IMR-90 (cell line): Measurements from ENCODE around the gene SLC52A3. TPM values are rescaled to one million over a fixed set of nuclear protein-coding genes. Genes with fewer than 3 reads are reported as not detected.

Source experiments
- ATAC-seq: fragments of 200-7000 bp; cut with Tn5 transposase; 2 replicates; pipeline ENCODE4 v1.9.1; 2020; ENCODE audit warnings: low read depth, mild to moderate bottlenecking, moderate library complexity
- BruUV-seq: library from RNA; stranded (reverse); fragments of 400-500 nt; replicated peaks from 2 replicates; lab custom pipeline; 2021; lab: Mats Ljungman, UMichigan
- CTCF ChIA-PET: fragments of 300-600 bp; formaldehyde crosslinking; extraction: SDS; loops from one replicate; lab custom pipeline; 2021; ENCODE audit warnings: antibody characterized with exemption; lab: Yijun Ruan, JAX
- POLR2A ChIA-PET: fragments of 300-600 bp; sonication (Branson Sonifier 250); formaldehyde crosslinking; loops from one replicate; lab custom pipeline; 2022; ENCODE audit warnings: antibody characterized with exemption; ENCODE audit not compliant: unreplicated experiment; lab: Charles Lee
- DNase-seq: peaks from one replicate; pipeline ENCODE4 v3.0.0; 2013
- H2AFZ ChIP-seq: replicated peaks from 2 replicates; pipeline ENCODE3; 2013; ENCODE audit warnings: low read length, mild to moderate bottlenecking; ENCODE audit not compliant: poor library complexity
- H2AK5ac ChIP-seq: 2 replicates; pipeline ENCODE4 v1.6.1; 2013; ENCODE audit warnings: low read depth, low read length, inconsistent platforms
- H2AK9ac ChIP-seq: replicated peaks from 2 replicates; pipeline ENCODE3; 2013; ENCODE audit warnings: mild to moderate bottlenecking, low read depth, low read length, moderate library complexity; ENCODE audit not compliant: poor library complexity
- H2BK120ac ChIP-seq: 2 replicates; pipeline ENCODE4 v1.6.1; 2013; ENCODE audit warnings: low read depth, low read length, inconsistent platforms
- H2BK15ac ChIP-seq: 3 replicates; pipeline ENCODE4 v1.6.1; 2013; ENCODE audit warnings: low read depth, low read length, inconsistent platforms
- H2BK20ac ChIP-seq: 2 replicates; pipeline ENCODE4 v1.6.1; 2013; ENCODE audit warnings: low read depth, mild to moderate bottlenecking, inconsistent platforms, low read length, moderate library complexity
- H2BK5ac ChIP-seq: 2 replicates; pipeline ENCODE4 v1.6.1; 2013; ENCODE audit warnings: mild to moderate bottlenecking, low read depth, low read length, inconsistent platforms; ENCODE audit not compliant: poor library complexity, severe bottlenecking
- H3K14ac ChIP-seq: replicated peaks from 2 replicates; pipeline ENCODE4 v1.6.1; 2013; ENCODE audit warnings: low read depth, low read length, inconsistent platforms
- H3K18ac ChIP-seq: 2 replicates; pipeline ENCODE4 v1.6.1; 2013; ENCODE audit warnings: low read depth, low read length, control low read depth
- H3K23ac ChIP-seq: 2 replicates; pipeline ENCODE4 v1.6.1; 2013; ENCODE audit warnings: low read depth, low read length, inconsistent platforms
- H3K27ac ChIP-seq: 2 replicates; pipeline ENCODE4 v1.5.1; 2013; ENCODE audit warnings: mild to moderate bottlenecking, control low read depth, low read length; ENCODE audit not compliant: insufficient read depth
- H3K27me3 ChIP-seq: 2 replicates; pipeline ENCODE4 v1.6.1; 2013; ENCODE audit warnings: low read length; ENCODE audit not compliant: control insufficient read depth, insufficient read depth
- H3K36me3 ChIP-seq: 2 replicates; pipeline ENCODE4 v1.6.1; 2013; ENCODE audit warnings: low read length, mixed read lengths; ENCODE audit not compliant: control insufficient read depth, insufficient read depth
- H3K4ac ChIP-seq: 2 replicates; pipeline ENCODE4 v1.6.1; 2013; ENCODE audit warnings: low read depth, low read length, inconsistent platforms
- H3K4me1 ChIP-seq: 2 replicates; pipeline ENCODE4 v1.6.1; 2013; ENCODE audit warnings: low read length, mixed read lengths; ENCODE audit not compliant: control insufficient read depth, insufficient read depth
- H3K4me2 ChIP-seq: 2 replicates; pipeline ENCODE4 v1.6.1; 2013; ENCODE audit warnings: low read depth, mild to moderate bottlenecking, control low read depth, low read length, moderate library complexity
- H3K4me3 ChIP-seq: 2 replicates; pipeline ENCODE4 v1.5.1; 2013; ENCODE audit warnings: low read depth, mild to moderate bottlenecking, control low read depth, low read length, moderate library complexity; ENCODE audit not compliant: insufficient read depth
- H3K56ac ChIP-seq: 2 replicates; pipeline ENCODE4 v1.6.1; 2013; ENCODE audit warnings: low read length, inconsistent platforms; ENCODE audit not compliant: insufficient read depth; ENCODE audit errors: extremely low read depth
- H3K79me1 ChIP-seq, 2 experiments: 2 replicates each; pipeline ENCODE4 v1.6.1; 2013; ENCODE audit warnings: low read length in 2 of 2, inconsistent platforms in 1 of 2, low read depth in 1 of 2
- H3K9ac ChIP-seq: 2 replicates; pipeline ENCODE4 v1.6.1; 2013; ENCODE audit warnings: low read depth, low read length, control low read depth
- H3K9me1 ChIP-seq: 2 replicates; pipeline ENCODE4 v1.6.1; 2013; ENCODE audit warnings: low read length, inconsistent platforms; ENCODE audit not compliant: insufficient read depth
- H3K9me3 ChIP-seq: 2 replicates; pipeline ENCODE4 v1.6.1; 2013; ENCODE audit warnings: low read length; ENCODE audit not compliant: control insufficient read depth, insufficient read depth
- H4K20me1 ChIP-seq: 2 replicates; pipeline ENCODE4 v1.6.1; 2013; ENCODE audit warnings: low read length, inconsistent platforms; ENCODE audit not compliant: insufficient read depth
- H4K5ac ChIP-seq: 2 replicates; pipeline ENCODE4 v1.6.1; 2013; ENCODE audit warnings: mild to moderate bottlenecking, low read depth, low read length, control low read depth
- H4K8ac ChIP-seq, 2 experiments: 2 replicates each; pipeline ENCODE4 v1.6.1; 2013; ENCODE audit warnings: low read depth in 2 of 2, low read length in 2 of 2, control low read depth in 1 of 2, inconsistent platforms in 1 of 2
- H4K91ac ChIP-seq: 2 replicates; pipeline ENCODE4 v1.6.1; 2013; ENCODE audit warnings: low read depth, low read length, inconsistent platforms; ENCODE audit not compliant: insufficient read depth
- BHLHE40 ChIP-seq: fragments of 150-350 bp; IDR thresholded peaks from 2 replicates; pipeline ENCODE4 v1.6.1; 2016; ENCODE audit warnings: mild to moderate bottlenecking, low read depth, low read length
- CEBPB ChIP-seq: IDR thresholded peaks from 2 replicates; pipeline ENCODE4 v1.6.1; 2012; ENCODE audit warnings: low read depth, low read length, improper control_type of control experiment
- CTCF ChIP-seq: conservative IDR thresholded peaks from 2 replicates; pipeline ENCODE4 v1.5.1; 2012; ENCODE audit warnings: mild to moderate bottlenecking, low read depth, low read length, improper control_type of control experiment
- FOS ChIP-seq: fragments of 150-350 bp; IDR thresholded peaks from 2 replicates; pipeline ENCODE4 v1.6.1; 2016; ENCODE audit warnings: low read depth, low read length
- MAFK ChIP-seq: IDR thresholded peaks from 2 replicates; pipeline ENCODE4 v1.6.1; 2012; ENCODE audit warnings: low read depth, low read length, improper control_type of control experiment
- MXI1 ChIP-seq: IDR thresholded peaks from 2 replicates; pipeline ENCODE4 v1.6.1; 2012; ENCODE audit warnings: low read depth, mild to moderate bottlenecking, low read length, moderate library complexity, borderline replicate concordance
- NFE2L2 ChIP-seq: fragments of 150-350 bp; IDR thresholded peaks from 2 replicates; pipeline ENCODE4 v1.6.1; 2016; ENCODE audit warnings: low read depth, mild to moderate bottlenecking, low read length
- POLR2A ChIP-seq: IDR thresholded peaks from 2 replicates; pipeline ENCODE4 v1.6.1; 2012; ENCODE audit warnings: mild to moderate bottlenecking, low read depth, low read length
- RAD21 ChIP-seq: IDR thresholded peaks from 2 replicates; pipeline ENCODE4 v1.6.1; 2012; ENCODE audit warnings: low read length, improper control_type of control experiment
- RCOR1 ChIP-seq: IDR thresholded peaks from 2 replicates; pipeline ENCODE4 v1.6.1; 2012; ENCODE audit warnings: mild to moderate bottlenecking, low read length, improper control_type of control experiment; ENCODE audit not compliant: insufficient replicate concordance
- RFX5 ChIP-seq: IDR thresholded peaks from 2 replicates; pipeline ENCODE4 v1.8.0; 2012; ENCODE audit warnings: low read depth, mild to moderate bottlenecking, low read length, moderate library complexity
- SMC3 ChIP-seq: fragments of 150-350 bp; IDR thresholded peaks from 2 replicates; pipeline ENCODE4 v1.6.1; 2016; ENCODE audit warnings: low read depth, mild to moderate bottlenecking, antibody characterized with exemption, low read length, moderate library complexity
- WGBS, 2 experiments: methylation state at CpG; one replicate each; pipeline versions ENCODE4 v1.1.5 to v1.1.7; 2013; ENCODE audit warnings: missing lambda C conversion rate in 2 of 2; ENCODE audit not compliant: insufficient read length in 1 of 2; ENCODE audit errors: extremely low coverage in 2 of 2; 5-methylcytosine and 5-hydroxymethylcytosine counted together
- dilution Hi-C: fragments of 300-500 bp; cut with HindIII; formaldehyde crosslinking; loops from one replicate; pipeline ENCODE4 v1.14.3; 2018; ENCODE audit warnings: low sequenced_read_pairs; ENCODE audit not compliant: unreplicated experiment
- in situ Hi-C: fragments of 300-500 bp; cut with MboI; formaldehyde crosslinking; loops from 3 replicates; pipeline ENCODE4 v1.14.3; 2019; ENCODE audit warnings: low sequenced_read_pairs, inconsistent platforms, mixed read lengths
- intact Hi-C: fragments of 100-400 bp; cut with micrococcal nuclease; formaldehyde crosslinking; loops from 2 replicates; pipeline ENCODE4 v1.10.0; 2022
- polyA plus RNA-seq, 3 experiments: library from polyadenylated mRNA; depleted of rRNA; stranded (reverse); fragments of >200 nt; gene quantifications; 2 replicates each; pipeline ENCODE4 v1.2.3, GENCODE V29; 2012; ENCODE audit warnings: low replicate concordance in 1 of 3
- total RNA-seq: library from RNA; depleted of rRNA; stranded (reverse); fragments of >200 nt; gene quantifications from 2 replicates; pipeline ENCODE4 v1.2.3, GENCODE V29; 2012
- TF ChIP-seq, protein P1 (sequence below): fragments of 150-350 bp; IDR thresholded peaks from 2 replicates; pipeline ENCODE4 v1.6.1; 2016; ENCODE audit warnings: low read depth, mild to moderate bottlenecking, low read length, moderate library complexity, borderline replicate concordance

SLC52A3 gene
- total and polyA plus RNA-seq, 2 of the 4 experiments (the other 2 are of a cell fraction), result not detected

GRCh38 chr20:730005-730404 is 38.3 kb downstream of the SLC52A3 start:
- no peak overlapping the region for H3K4me2 ChIP-seq
- H3K23ac ChIP-seq, result no peak overlapping the region
- no peak overlapping the region for H4K8ac ChIP-seq
- no peak overlapping the region for H3K14ac ChIP-seq
- no peak overlapping the region for H2BK120ac ChIP-seq
- H2AK9ac ChIP-seq, result no peak overlapping the region
- POLR2A ChIA-PET, result no interaction called here
- no peaks in the 10 kb centered on the region for H3K9me1 ChIP-seq
- H3K27ac ChIP-seq, result no peak overlapping the region
- no peak overlapping the region for H3K56ac ChIP-seq
- peaks cover 37% of the 10 kb centered on the region for H3K27me3 ChIP-seq
- H2AK5ac ChIP-seq, result no peak overlapping the region
- in situ Hi-C loops (loop anchor here (10.0 kb wide), 1 partner anchor 375 kb away; no protein-coding TSS in a partner anchor), intact Hi-C loops (no loop called here), dilution Hi-C loops (no loop called here)
- CTCF ChIA-PET, result no interaction called here
- no peak for ATAC-seq
- DNase-seq, result no peak
- no peaks in the 10 kb centered on the region for H3K9me3 ChIP-seq
- no peaks in the 10 kb centered on the region for H4K20me1 ChIP-seq
- no peaks in the 10 kb centered on the region for H3K36me3 ChIP-seq
- H4K91ac ChIP-seq, result no peak overlapping the region
- TF ChIP-seq RAD21 (no peak), RFX5 (no peak), MXI1 (no peak), BHLHE40 (no peak), SMC3 (no peak), POLR2A (no peak), RCOR1 (no peak), MAFK (no peak), FOS (no peak), CTCF (no peak), CEBPB (no peak), NFE2L2 (no peak)
- TF ChIP-seq, protein P1, sequence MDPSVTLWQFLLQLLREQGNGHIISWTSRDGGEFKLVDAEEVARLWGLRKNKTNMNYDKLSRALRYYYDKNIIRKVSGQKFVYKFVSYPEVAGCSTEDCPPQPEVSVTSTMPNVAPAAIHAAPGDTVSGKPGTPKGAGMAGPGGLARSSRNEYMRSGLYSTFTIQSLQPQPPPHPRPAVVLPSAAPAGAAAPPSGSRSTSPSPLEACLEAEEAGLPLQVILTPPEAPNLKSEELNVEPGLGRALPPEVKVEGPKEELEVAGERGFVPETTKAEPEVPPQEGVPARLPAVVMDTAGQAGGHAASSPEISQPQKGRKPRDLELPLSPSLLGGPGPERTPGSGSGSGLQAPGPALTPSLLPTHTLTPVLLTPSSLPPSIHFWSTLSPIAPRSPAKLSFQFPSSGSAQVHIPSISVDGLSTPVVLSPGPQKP, result no peak
- no CpG with 5 or more reads among the region's 3 CpGs for WGBS, 2 experiments
- BruUV-seq, result no TSS peak
- no peaks in the 10 kb centered on the region for H3K4me1 ChIP-seq
- no peak overlapping the region for H3K9ac ChIP-seq
- no peak overlapping the region for H3K18ac ChIP-seq
- H4K5ac ChIP-seq, result no peak overlapping the region
- no peak overlapping the region for H3K4ac ChIP-seq
- H3K4me3 ChIP-seq, result no peak overlapping the region
- H2BK15ac ChIP-seq, result no peak overlapping the region
- no peak overlapping the region for H2BK20ac ChIP-seq
- H3K79me1 ChIP-seq, result no peaks in the 10 kb centered on the region
- no peak overlapping the region for H2BK5ac ChIP-seq
- H2AFZ ChIP-seq, result no peak overlapping the region
